ENCODE measurements around the gene SH3BGRL2.

Gene SH3BGRL2

GRCh38 chr6:79750806-79751205 lies 119.7 kb downstream of the SH3BGRL2 start:
- H3K4me3 ChIP-seq (ENCODE audit: low read depth in 1 of 2, low read length in 2 of 2): no peak overlapping the region
- no peak for ATAC-seq (ENCODE audit: insufficient read depth, low read depth)
- H3K79me2 ChIP-seq (ENCODE audit: insufficient read depth, low read length): no peaks in the 10 kb centered on the region
- no peak overlapping the region for H3K4me2 ChIP-seq (ENCODE audit: insufficient read depth, low read length)
- no peak overlapping the region for H2AFZ ChIP-seq (ENCODE audit: low read depth, low read length)
- H4K20me1 ChIP-seq (ENCODE audit: insufficient read depth, low read length): no peaks in the 10 kb centered on the region
- no peak for DNase-seq
- H3K9me3 ChIP-seq (ENCODE audit: insufficient read depth, low read length, severe bottlenecking): no peaks in the 10 kb centered on the region
- no peaks in the 10 kb centered on the region for H3K27me3 ChIP-seq (ENCODE audit: insufficient read depth, low read length, poor library complexity)
- H3K4me1 ChIP-seq (ENCODE audit: insufficient read depth, low read length): no peaks in the 10 kb centered on the region
- H3K36me3 ChIP-seq (ENCODE audit: insufficient read depth, low read length): no peaks in the 10 kb centered on the region
- H3K27ac ChIP-seq (ENCODE audit: low read length): no peak overlapping the region
- no peak for TF ChIP-seq CTCF (IDR thresholded peaks at IDR 0.05; ENCODE audit: borderline replicate concordance, extremely low read depth, low read length, poor library complexity, severe bottlenecking)
- no peak overlapping the region for H3K9ac ChIP-seq (ENCODE audit: low read depth, low read length)

Data from DND-41 (cell line).